HG02938 (cell line): ENCODE measurements around the gene ZBTB39.
A peak's percentile ranks its signal among the peaks of the same experiment; 100 is the strongest.
"Not testable (repeated sequence)": the region's sequence is repeated elsewhere in the genome, so short reads cannot be mapped to it uniquely, and the experiment has no call there.

Experiments used
- ATAC-seq: cut with Tn5 transposase; IDR thresholded peaks from one replicate; pipeline ENCODE4 v1.9.1; 2021; ENCODE audit warnings: mild to moderate bottlenecking, moderate library complexity; ENCODE audit not compliant: unreplicated experiment

ZBTB39 gene

GRCh38 chr12:57005980-57006808 lies at the start of gene ZBTB39:
ZBTB39 (minus strand) TSS chr12:57006546; CDS start chr12:57004917, 1,629 bp downstream.
- peak; percentile 45 for ATAC-seq

- ATAC-seq = no peak
These were observed 49.5 kb upstream of the ZBTB39 start for GRCh38 chr12:57055824-57056223.

- ATAC-seq = not testable (repeated sequence)
These were observed 47.6 kb upstream of the ZBTB39 start for GRCh38 chr12:57053901-57054300.

GRCh38 chr12:57053146-57053545 lies 46.8 kb upstream of the ZBTB39 start:
- ATAC-seq = not testable (repeated sequence)

- no peak for ATAC-seq
These were observed 44.7 kb upstream of the ZBTB39 start for GRCh38 chr12:57051011-57051410.

GRCh38 chr12:57049890-57050289 lies 43.5 kb upstream of the ZBTB39 start, which contains the start of gene MYO1A:
MYO1A (minus strand) TSS chr12:57050129; CDS start chr12:57048323, 1,806 bp downstream.
- no peak for ATAC-seq

- ATAC-seq = no peak
These were observed 42.7 kb upstream of the ZBTB39 start for GRCh38 chr12:57049119-57049446.

- ATAC-seq = no peak
These were observed 42.2 kb upstream of the ZBTB39 start for GRCh38 chr12:57048423-57049118.

GRCh38 chr12:57047981-57048380 lies 41.6 kb upstream of the ZBTB39 start:
- ATAC-seq = no peak

- ATAC-seq = no peak
These were observed 40.9 kb upstream of the ZBTB39 start for GRCh38 chr12:57046947-57047890.

GRCh38 chr12:57046086-57046791 lies 39.9 kb upstream of the ZBTB39 start:
- no peak for ATAC-seq

- no peak for ATAC-seq
These were observed 38.5 kb upstream of the ZBTB39 start for GRCh38 chr12:57044889-57045288.

GRCh38 chr12:57044468-57044867 lies 38.1 kb upstream of the ZBTB39 start:
- ATAC-seq = no peak

GRCh38 chr12:57042695-57043094 lies 36.3 kb upstream of the ZBTB39 start:
- ATAC-seq = no peak

GRCh38 chr12:57040750-57041149 lies 34.4 kb upstream of the ZBTB39 start:
- ATAC-seq = no peak

- ATAC-seq = no peak
These were observed 33.9 kb upstream of the ZBTB39 start for GRCh38 chr12:57040211-57040610.

- ATAC-seq = no peak
These were observed 32.9 kb upstream of the ZBTB39 start for GRCh38 chr12:57039016-57039798.

GRCh38 chr12:57037264-57037663 lies 30.9 kb upstream of the ZBTB39 start:
- ATAC-seq = no peak

GRCh38 chr12:57033431-57033830 lies 27.1 kb upstream of the ZBTB39 start:
- no peak for ATAC-seq

- ATAC-seq = no peak
These were observed 25.4 kb upstream of the ZBTB39 start for GRCh38 chr12:57031789-57032188.
